HG02981 (cell line): ENCODE results near the gene HDGF.

Source experiments
- ATAC-seq: cut with Tn5 transposase; IDR thresholded peaks from one replicate; pipeline ENCODE4 v1.9.1; 2021; ENCODE audit warnings: mild to moderate bottlenecking, moderate library complexity; ENCODE audit not compliant: unreplicated experiment

HDGF gene

GRCh38 chr1:156726549-156727226 lies 24.8 kb downstream of the HDGF start:
- no peak for ATAC-seq

GRCh38 chr1:156725683-156726280 lies 25.7 kb downstream of the HDGF start:
- ATAC-seq = no peak

- ATAC-seq = no peak
Measured at GRCh38 chr1:156721535-156721934, 29.9 kb downstream of the HDGF start.

GRCh38 chr1:156721131-156721530 lies 30.3 kb downstream of the HDGF start:
- ATAC-seq = no peak

- no peak for ATAC-seq
Measured at GRCh38 chr1:156717351-156717750, 34.1 kb downstream of the HDGF start.

- no peak for ATAC-seq
Measured at GRCh38 chr1:156714830-156715229, 36.6 kb downstream of the HDGF start.

- ATAC-seq = no peak
Measured at GRCh38 chr1:156712626-156713025, 38.8 kb downstream of the HDGF start.

- no peak for ATAC-seq
Measured at GRCh38 chr1:156711011-156711817, 40.3 kb downstream of the HDGF start.

GRCh38 chr1:156709757-156710489 lies 41.6 kb downstream of the HDGF start:
- no peak for ATAC-seq

GRCh38 chr1:156709031-156709430 lies 42.4 kb downstream of the HDGF start:
- no peak for ATAC-seq

GRCh38 chr1:156708218-156708661 lies 43.2 kb downstream of the HDGF start:
- ATAC-seq = no peak

GRCh38 chr1:156707417-156708217 lies 43.9 kb downstream of the HDGF start:
- ATAC-seq = no peak

- no peak for ATAC-seq
Measured at GRCh38 chr1:156706657-156707416, 44.6 kb downstream of the HDGF start.

GRCh38 chr1:156705918-156706656 lies 45.4 kb downstream of the HDGF start:
- no peak for ATAC-seq

- no peak for ATAC-seq
Measured at GRCh38 chr1:156705321-156705917, 46.1 kb downstream of the HDGF start, which contains the start of gene CRABP2. TSS of gene CRABP2 (minus strand) at chr1:156705583. CDS start at chr1:156705446, 137 bp downstream.

GRCh38 chr1:156704930-156705320 lies 46.5 kb downstream of the HDGF start:
- ATAC-seq = no peak

GRCh38 chr1:156704166-156704711 lies 47.2 kb downstream of the HDGF start:
- ATAC-seq = no peak

- ATAC-seq = no peak
Measured at GRCh38 chr1:156703741-156704140, 47.7 kb downstream of the HDGF start.
